ENCODE data around the gene BCL2L12. TPM values are rescaled to one million over a fixed set of nuclear protein-coding genes. Genes with fewer than 3 reads are reported as not detected.

The BCL2L12 gene
- total and polyA plus RNA-seq, 4 donors: 1.6 to 15.7 (median 6.8) TPM

DNA sequence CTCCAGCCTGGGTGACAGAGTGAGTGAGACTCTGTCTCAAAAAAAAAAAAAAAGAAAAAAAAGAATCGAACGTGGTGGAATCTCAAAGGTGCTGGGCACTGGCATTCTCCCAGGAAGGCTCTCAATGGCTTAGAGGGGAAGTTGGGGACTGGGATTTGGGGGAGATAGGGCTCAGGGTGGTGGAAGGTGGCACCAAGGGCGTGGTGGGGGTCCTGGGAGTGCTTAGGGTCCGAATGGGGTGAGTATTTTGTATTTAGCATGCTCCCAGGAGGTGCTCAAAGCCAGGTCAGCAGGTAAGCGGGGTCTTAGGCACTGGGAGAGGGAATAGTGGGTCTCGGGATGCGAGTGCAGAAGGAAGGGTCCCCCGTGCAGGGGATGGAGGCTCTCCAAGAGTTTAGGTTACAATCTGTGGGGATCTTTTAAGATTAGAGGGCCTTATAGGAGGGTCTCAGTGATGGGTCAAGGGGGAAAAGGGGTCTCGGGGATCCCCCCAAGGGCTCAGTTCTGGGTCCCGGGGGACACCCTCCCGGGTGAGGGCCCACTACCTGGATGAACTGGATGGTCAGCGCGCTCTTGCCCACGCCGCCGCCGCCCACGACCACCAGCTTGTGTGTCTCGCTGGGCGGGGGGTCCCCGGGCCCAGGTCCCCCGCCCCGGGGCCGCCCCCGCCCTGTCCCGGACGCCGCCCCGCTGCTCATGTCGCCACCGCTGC, 26.2 kb upstream of the BCL2L12 start (continued):
- TF ChIP-seq, protein P1, sequence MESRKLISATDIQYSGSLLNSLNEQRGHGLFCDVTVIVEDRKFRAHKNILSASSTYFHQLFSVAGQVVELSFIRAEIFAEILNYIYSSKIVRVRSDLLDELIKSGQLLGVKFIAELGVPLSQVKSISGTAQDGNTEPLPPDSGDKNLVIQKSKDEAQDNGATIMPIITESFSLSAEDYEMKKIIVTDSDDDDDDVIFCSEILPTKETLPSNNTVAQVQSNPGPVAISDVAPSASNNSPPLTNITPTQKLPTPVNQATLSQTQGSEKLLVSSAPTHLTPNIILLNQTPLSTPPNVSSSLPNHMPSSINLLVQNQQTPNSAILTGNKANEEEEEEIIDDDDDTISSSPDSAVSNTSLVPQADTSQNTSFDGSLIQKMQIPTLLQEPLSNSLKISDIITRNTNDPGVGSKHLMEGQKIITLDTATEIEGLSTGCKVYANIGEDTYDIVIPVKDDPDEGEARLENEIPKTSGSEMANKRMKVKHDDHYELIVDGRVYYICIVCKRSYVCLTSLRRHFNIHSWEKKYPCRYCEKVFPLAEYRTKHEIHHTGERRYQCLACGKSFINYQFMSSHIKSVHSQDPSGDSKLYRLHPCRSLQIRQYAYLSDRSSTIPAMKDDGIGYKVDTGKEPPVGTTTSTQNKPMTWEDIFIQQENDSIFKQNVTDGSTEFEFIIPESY (IDR thresholded peaks at IDR 0.05): no peak
- TF ChIP-seq RAD21 (IDR thresholded peaks at IDR 0.05): no peak
- no peak for TF ChIP-seq FOXA1 (IDR thresholded peaks at IDR 0.05)
- TF ChIP-seq GABPA (IDR thresholded peaks at IDR 0.05 in 1 of 2, conservative IDR thresholded peaks at IDR 0.05 in 1 of 2): no peak
- no peak for TF ChIP-seq HNF4A (conservative IDR thresholded peaks at IDR 0.05)
- TF ChIP-seq JUND (IDR thresholded peaks at IDR 0.05): no peak

DNA sequence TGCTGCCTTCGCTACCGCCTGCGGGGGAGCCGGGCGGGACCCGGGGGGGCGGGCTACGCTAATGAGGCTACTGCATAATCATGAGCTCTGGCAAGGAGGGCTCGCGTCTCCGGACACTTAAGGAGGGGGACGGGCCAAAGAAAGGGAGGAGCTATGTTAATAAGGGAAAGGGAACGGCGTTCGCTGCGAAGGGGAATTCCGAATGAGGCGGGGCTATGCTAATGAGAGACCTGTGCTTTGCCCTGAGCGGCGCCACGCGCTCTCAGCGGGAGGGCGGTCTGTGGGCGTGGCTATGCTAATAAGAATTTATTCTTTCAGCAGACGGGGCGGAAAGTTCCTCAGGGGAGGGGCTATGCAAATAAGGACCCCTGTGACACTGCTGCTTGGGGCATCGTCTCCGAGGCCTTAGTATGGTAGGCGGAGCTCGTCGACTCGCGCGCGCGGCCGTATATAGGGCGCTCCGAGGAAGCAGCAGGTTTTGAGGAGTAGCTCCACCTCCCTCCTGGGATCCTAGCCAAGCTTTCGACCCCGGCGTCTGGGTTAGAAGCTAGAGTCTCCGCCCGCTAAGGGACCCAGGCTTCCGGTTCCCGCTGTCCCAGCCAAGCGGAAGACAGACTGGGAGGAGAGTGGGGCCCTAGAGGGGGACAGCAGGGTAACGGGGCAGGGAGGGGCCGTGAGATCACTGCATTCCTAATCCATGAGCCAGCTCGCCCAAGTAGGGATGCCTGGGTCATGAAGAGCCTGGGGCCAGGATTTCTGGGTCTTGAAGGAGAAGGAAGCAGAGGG, 25.4 kb upstream of the BCL2L12 start, which contains the start of gene RRAS:
Gene RRAS, minus strand, starts transcription at position 31 of the 786 bp plus-strand sequence. CDS start 45 bp downstream, outside the sequence.
- H3K27me3 ChIP-seq (ENCODE audit: control insufficient read depth in 4 of 4, insufficient read depth in 4 of 4, low read length in 3 of 4): no peaks in the 10 kb centered on the region
- under 1% methylated on average over 51 of the region's 51 CpGs for WGBS
- H3K4me3 ChIP-seq (ENCODE audit: low read depth in 1 of 3, low read length in 3 of 3): peak within 1 kb of the TSS; percentile 50 to 64 (median 52)
- H3K4me1 ChIP-seq (ENCODE audit: control insufficient read depth in 4 of 4, insufficient read depth in 4 of 4, low read length in 3 of 4): peaks cover 4 to 30% (median 17%) of the 10 kb centered on the region in 4 donors
- H3K27ac ChIP-seq (ENCODE audit: low read depth in 1 of 2, low read length in 2 of 2): peak within 1 kb of the TSS; percentile 93 to 98
- peaks cover 0 to 2% (median 0%) of the 10 kb centered on the region in 4 donors for H3K36me3 ChIP-seq (ENCODE audit: control insufficient read depth in 4 of 4, insufficient read depth in 3 of 4, low read depth in 1 of 4, low read length in 3 of 4)
- TF ChIP-seq NR2F2 (IDR thresholded peaks at IDR 0.05) (peak; percentile 88), YY1 (IDR thresholded peaks at IDR 0.05) (peak; percentile 83), SP1 (IDR thresholded peaks at IDR 0.05) (peak; percentile 97), EGR1 (IDR thresholded peaks at IDR 0.05; ENCODE audit: low read depth in 2 of 2) (peak in 1 of 2 donors; percentile 53), HNF4G (IDR thresholded peaks at IDR 0.05) (peak; percentile 24), FOXA1 (IDR thresholded peaks at IDR 0.05) (peak; percentile 56), HNF4A (conservative IDR thresholded peaks at IDR 0.05) (peak; percentile 56 to 62), TAF1 (conservative IDR thresholded peaks at IDR 0.05) (peak; percentile 82), RAD21 (IDR thresholded peaks at IDR 0.05) (peak in 1 of 2 donors; percentile 37), FOXA2 (IDR thresholded peaks at IDR 0.05) (peak; percentile 73), JUND (IDR thresholded peaks at IDR 0.05) (peak; percentile 82 to 91), GABPA (IDR thresholded peaks at IDR 0.05 in 1 of 2, conservative IDR thresholded peaks at IDR 0.05 in 1 of 2) (peak; percentile 70 to 87), RXRA (IDR thresholded peaks at IDR 0.05) (peak; percentile 65 to 74)
- TF ChIP-seq, protein P2, sequence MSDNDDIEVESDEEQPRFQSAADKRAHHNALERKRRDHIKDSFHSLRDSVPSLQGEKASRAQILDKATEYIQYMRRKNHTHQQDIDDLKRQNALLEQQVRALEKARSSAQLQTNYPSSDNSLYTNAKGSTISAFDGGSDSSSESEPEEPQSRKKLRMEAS (IDR thresholded peaks at IDR 0.05): peak; percentile 78
- TF ChIP-seq, protein P3, sequence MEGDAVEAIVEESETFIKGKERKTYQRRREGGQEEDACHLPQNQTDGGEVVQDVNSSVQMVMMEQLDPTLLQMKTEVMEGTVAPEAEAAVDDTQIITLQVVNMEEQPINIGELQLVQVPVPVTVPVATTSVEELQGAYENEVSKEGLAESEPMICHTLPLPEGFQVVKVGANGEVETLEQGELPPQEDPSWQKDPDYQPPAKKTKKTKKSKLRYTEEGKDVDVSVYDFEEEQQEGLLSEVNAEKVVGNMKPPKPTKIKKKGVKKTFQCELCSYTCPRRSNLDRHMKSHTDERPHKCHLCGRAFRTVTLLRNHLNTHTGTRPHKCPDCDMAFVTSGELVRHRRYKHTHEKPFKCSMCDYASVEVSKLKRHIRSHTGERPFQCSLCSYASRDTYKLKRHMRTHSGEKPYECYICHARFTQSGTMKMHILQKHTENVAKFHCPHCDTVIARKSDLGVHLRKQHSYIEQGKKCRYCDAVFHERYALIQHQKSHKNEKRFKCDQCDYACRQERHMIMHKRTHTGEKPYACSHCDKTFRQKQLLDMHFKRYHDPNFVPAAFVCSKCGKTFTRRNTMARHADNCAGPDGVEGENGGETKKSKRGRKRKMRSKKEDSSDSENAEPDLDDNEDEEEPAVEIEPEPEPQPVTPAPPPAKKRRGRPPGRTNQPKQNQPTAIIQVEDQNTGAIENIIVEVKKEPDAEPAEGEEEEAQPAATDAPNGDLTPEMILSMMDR (IDR thresholded peaks at IDR 0.05; ENCODE audit: low read depth, low read length, missing input control): no peak
- TF ChIP-seq, protein P4, sequence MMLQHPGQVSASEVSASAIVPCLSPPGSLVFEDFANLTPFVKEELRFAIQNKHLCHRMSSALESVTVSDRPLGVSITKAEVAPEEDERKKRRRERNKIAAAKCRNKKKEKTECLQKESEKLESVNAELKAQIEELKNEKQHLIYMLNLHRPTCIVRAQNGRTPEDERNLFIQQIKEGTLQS (IDR thresholded peaks at IDR 0.05): no peak
- TF ChIP-seq, protein P1 (IDR thresholded peaks at IDR 0.05): peak; percentile 34
- TF ChIP-seq, protein P5, sequence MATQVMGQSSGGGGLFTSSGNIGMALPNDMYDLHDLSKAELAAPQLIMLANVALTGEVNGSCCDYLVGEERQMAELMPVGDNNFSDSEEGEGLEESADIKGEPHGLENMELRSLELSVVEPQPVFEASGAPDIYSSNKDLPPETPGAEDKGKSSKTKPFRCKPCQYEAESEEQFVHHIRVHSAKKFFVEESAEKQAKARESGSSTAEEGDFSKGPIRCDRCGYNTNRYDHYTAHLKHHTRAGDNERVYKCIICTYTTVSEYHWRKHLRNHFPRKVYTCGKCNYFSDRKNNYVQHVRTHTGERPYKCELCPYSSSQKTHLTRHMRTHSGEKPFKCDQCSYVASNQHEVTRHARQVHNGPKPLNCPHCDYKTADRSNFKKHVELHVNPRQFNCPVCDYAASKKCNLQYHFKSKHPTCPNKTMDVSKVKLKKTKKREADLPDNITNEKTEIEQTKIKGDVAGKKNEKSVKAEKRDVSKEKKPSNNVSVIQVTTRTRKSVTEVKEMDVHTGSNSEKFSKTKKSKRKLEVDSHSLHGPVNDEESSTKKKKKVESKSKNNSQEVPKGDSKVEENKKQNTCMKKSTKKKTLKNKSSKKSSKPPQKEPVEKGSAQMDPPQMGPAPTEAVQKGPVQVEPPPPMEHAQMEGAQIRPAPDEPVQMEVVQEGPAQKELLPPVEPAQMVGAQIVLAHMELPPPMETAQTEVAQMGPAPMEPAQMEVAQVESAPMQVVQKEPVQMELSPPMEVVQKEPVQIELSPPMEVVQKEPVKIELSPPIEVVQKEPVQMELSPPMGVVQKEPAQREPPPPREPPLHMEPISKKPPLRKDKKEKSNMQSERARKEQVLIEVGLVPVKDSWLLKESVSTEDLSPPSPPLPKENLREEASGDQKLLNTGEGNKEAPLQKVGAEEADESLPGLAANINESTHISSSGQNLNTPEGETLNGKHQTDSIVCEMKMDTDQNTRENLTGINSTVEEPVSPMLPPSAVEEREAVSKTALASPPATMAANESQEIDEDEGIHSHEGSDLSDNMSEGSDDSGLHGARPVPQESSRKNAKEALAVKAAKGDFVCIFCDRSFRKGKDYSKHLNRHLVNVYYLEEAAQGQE (IDR thresholded peaks at IDR 0.05): peak; percentile 68
- H3K9me3 ChIP-seq (ENCODE audit: control insufficient read depth in 4 of 4, low read length in 3 of 4): no peaks in the 10 kb centered on the region
- peak within 1 kb of the TSS; percentile 77 to 82 for H3K9ac ChIP-seq (ENCODE audit: low read depth in 1 of 2, low read length in 2 of 2)
- DNase-seq (ENCODE audit: low spot score): peak; percentile 99
